H7 (cell line): Measurements from ENCODE around the gene NKX2-1. TPM values are rescaled to one million over a fixed set of nuclear protein-coding genes. Genes with fewer than 3 reads are reported as not detected.

Experiments used
- DNase-seq: peaks from one replicate; pipeline ENCODE4 v3.0.0; 2012
- H3K27me3 ChIP-seq: 2 replicates; pipeline ENCODE4 v1.6.0; 2011; ENCODE audit warnings: mild to moderate bottlenecking, low read length; ENCODE audit not compliant: control insufficient read depth, insufficient read depth
- H3K36me3 ChIP-seq: replicated peaks from 2 replicates; pipeline ENCODE4 v1.5.1; 2011; ENCODE audit warnings: low read length; ENCODE audit not compliant: control insufficient read depth, insufficient read depth
- H3K4me3 ChIP-seq: 2 replicates; pipeline ENCODE4 v1.5.1; 2011; ENCODE audit warnings: low read depth, mild to moderate bottlenecking, control low read depth, low read length, moderate library complexity; ENCODE audit not compliant: insufficient read depth
- total RNA-seq: library from RNA; depleted of rRNA; stranded (reverse); fragments of >200 nt; shearing (Covaris generic); gene quantifications from 2 replicates; pipeline ENCODE4 v1.2.3, GENCODE V29; 2014

Gene NKX2-1
- total RNA-seq, 1 experiment from 2014 or later: 1.7 TPM

DNA sequence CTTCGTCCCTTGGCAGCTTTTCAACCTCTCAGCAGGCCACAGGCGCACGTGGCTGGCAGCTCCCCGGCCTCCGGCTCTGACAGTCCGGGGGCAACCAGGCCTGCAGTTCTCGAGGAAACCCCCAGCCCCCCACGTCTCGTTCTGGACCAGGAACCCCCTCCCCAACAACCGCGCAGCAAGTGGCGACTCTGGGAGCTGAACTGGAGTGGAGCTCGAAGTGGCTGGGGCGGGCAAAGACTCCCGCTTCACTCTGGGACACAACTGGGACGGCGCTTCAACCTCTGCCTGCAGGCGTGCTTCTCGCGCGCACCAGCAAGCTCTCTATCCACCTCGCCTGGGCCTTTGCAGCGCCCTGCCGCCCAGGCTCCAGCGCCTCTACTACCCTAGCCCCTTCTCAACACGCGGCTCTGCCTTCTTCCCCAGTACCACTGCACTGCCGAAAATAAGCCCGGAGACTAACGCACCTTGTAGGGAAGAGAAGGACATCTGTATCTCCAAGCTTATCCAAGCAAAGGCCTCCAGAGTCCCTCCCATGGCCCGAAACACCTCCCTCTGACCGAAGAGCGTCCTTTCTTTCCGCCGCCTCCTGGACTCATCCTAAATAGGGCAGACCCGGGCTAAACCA lies 2.4 kb upstream of the NKX2-1 start:
- Histone ChIP-seq H3K36me3 (no peaks in the 10 kb centered on the region), H3K27me3 (peaks cover 99% of the 10 kb centered on the region), H3K4me3 (no peak overlapping the region)
- peak; percentile 75 for DNase-seq

DNA sequence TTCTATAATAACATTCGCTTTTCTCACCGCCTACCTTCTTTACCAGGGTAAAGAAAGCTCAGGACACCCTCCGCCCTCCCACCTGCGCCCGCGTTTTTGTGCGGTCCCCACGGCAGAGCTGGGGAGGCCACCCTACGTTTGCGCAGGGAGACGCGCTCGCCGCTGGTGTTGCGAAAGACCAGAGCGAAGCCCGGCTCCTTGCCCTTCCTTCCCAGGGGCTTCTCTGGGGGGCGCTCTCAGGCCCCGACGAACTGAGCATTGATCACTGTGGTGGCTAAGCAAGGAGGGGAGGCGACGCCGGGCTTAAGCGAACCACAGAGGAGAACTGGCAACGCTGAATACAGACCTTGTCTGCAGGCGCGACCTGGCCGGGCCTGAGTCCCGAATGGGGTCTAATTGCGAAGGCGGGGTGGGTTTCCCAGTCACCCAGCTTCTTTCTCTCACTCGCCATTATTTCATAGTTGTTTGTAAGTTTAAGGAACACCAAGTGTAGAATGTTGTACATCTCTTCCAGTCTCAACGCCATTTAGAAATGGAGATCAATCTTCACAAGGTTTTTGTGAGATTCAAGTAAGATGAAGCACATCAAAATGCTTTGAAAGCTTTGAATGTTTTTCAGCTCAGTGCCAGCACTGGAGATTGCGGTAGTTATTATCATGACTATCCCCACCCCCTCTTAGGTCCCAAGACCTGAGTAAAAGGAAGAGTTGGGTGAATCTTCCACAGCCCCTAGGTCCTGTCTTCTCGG lies 1.7 kb upstream of the NKX2-1 start:
- peaks cover 99% of the 10 kb centered on the region for H3K27me3 ChIP-seq
- H3K4me3 ChIP-seq: no peak overlapping the region
- peak; percentile 80 for DNase-seq
- H3K36me3 ChIP-seq: no peaks in the 10 kb centered on the region

DNA sequence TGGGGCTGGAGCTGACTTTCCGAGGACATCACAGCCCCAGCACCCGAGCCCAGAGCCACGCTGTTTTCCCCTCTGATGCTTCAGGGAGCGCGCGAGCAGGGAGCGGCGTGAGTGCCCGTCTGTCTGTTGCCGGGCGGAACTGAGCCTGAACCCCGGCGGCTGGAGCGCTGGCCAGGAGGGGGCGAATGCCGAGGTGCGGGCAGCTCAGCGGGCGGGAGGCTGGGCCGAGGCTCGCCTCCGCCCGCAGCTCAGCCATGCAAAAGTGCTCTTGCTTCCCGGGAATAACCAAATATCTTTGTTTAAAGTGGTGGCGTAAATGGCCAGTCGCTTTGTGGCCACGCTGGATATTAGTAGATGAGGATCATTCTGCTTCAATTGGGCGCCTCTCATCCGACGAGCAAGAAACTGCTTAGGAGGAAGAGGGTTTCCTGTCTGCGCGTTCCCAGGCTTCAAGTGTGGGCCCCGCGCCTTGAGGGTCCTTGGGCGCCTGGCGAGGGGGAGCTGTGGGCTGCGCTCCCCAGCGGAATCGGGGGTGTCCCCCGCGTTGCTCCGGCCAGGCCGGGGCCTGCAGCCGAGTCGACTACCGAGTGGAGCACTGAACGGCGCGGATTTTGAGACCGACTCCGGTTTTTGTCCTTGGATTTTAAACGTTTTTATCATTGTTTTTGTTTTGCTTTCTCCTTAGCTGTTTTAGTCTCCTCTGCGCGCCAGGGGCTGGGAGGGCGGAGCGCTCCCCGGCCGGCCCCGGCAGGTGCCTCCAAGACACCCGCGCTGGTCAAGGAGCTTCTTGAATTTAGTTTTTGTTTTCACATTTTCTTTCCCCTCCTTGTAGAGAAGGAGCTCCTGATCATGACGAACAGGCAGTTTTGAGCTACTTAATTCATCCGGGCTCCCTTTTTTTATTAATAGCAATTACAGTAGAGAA lies 831 bp upstream of the NKX2-1 start:
- Histone ChIP-seq H3K4me3 (peak overlapping the region; percentile 6; the same call in 1 of the 2 replicates), H3K36me3 (no peaks in the 10 kb centered on the region), H3K27me3 (peaks cover 99% of the 10 kb centered on the region)
- peak; percentile 93 for DNase-seq

DNA sequence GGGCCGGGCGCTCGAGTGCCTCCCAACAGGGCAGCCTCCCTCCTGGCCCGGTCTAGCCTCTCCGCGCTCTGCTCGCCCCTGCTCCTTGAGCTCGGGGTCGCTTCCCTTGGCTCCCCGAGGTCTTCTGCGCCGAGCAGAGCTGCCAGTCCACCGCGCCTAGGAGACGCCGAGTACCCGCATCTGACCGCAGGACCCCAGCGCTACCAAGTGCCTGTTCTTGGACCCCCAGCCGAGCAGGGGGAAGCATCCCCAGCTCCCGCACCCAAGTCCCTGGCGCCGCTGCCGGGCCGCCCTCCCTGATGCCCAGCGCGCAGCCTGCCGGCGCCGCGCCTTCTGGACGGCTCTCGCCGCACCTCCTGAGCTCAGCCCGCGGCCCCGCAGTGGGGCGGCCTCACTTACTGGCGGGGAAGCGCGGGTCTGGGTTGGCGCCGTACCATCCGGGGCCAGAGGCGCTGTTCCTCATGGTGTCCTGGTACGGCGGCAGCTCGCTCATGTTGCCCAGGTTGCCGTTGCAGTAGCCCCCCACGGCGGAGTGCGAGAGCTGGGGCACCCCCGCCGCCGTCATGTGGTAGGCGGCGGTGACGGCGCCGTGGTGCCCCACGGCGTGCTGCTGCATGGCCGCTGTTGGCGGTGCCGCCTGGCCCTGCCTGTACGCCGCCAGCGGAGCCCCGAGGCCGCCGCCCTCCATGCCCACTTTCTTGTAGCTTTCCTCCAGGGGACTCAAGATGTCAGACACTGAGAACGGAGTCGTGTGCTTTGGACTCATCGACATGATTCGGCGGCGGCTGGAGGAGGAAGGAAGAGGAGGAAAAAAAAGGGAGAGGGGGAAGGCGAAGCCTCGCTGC lies 1.2 kb downstream of the NKX2-1 start:
- H3K27me3 ChIP-seq: peaks cover 99% of the 10 kb centered on the region
- H3K4me3 ChIP-seq: peak overlapping the region; percentile 12
- DNase-seq: peak; percentile 80
- no peaks in the 10 kb centered on the region for H3K36me3 ChIP-seq

DNA sequence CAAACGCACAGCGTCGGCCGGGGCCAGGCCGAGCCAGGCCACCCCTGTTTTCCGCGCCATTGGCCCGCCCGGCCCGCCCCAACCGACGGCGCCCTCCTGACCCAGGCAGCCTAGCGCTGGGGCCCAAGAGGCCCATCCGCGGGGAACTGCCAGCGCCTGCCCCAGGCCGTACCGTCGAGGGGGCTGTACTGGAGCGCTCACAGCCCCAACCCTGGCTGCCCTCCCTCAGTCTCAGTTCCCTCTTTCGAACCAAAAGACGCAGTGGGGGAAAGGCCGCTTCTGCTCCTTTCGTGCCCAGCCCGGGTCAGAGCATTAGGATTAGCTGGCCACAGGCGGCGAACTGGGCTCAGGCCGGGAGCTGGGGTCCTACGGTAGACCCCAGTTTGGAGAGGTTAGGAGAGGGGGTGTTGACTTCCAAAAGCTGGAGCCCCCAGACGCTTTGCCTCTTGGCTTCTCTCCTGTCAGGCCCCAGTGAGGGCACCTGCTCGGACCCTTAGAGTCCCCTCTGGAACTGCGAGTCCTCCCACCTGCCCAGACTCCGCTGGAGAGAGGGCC lies 1.9 kb downstream of the NKX2-1 start:
- Histone ChIP-seq H3K27me3 (peaks cover 99% of the 10 kb centered on the region), H3K36me3 (no peaks in the 10 kb centered on the region), H3K4me3 (no peak overlapping the region)
- peak; percentile 75 for DNase-seq

DNA sequence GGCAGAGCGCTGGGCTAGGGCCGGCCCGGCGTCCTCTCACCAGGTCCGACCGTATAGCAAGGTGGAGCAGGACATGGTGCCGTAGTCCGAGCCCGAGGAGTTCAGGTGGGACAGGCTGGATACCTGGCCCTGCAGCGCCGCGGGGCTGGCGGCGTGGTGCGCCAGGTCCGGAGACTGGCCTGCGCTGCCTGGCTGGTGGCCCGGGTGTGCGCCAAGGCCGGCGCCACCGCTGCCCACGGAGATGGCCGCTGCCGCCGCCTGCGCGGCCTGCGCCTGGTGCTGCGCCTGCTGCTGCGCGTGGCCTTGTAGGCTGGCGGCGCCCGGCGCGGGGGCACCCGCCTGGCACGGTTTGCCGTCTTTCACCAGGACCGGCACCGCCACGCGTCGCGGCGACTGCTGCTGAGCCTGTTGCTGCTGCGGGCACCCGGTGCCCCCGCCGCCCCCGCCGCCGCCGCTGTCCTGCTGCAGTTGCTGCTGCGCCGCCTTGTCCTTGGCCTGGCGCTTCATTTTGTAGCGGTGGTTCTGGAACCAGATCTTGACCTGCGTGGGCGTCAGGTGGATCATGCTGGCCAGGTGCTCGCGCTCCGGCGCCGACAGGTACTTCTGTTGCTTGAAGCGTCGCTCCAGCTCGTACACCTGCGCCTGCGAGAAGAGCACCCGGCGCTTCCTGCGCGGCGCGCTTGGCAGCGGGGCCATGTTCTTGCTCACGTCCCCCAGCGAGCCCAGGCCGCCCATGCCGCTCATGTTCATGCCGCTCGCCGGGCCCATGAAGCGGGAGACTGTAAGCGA lies 2.6 kb downstream of the NKX2-1 start:
- peak; percentile 73 for DNase-seq
- no peak overlapping the region for H3K4me3 ChIP-seq
- no peaks in the 10 kb centered on the region for H3K36me3 ChIP-seq
- peaks cover 99% of the 10 kb centered on the region for H3K27me3 ChIP-seq

DNA sequence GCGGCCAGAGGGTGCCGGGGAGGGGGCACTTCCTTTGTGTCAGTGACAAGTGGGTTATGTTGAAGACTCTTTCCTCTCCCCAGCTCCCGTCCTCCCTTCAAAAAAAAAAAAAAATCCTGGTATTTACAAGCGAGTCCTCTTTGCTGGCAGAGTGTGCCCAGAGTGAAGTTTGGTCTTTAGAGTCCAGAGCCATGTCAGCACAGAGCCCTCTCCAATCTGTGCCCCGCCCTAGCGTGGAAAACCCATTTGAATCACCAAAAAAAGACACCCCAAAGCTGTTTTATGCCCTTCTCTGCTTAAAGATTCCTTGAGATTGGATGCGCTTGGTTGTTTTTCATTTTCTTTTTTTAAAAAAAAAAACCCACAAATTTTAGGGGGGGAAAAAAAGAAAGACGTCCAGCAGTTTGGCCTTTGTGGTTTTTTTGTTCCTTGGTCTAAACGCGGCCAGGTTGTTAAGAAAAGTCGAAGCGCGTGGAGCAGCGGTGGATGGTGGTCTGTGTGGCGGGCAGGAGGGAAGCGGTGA lies 3.3 kb downstream of the NKX2-1 start:
- Histone ChIP-seq H3K4me3 (no peak overlapping the region), H3K36me3 (no peaks in the 10 kb centered on the region)
- peak; percentile 49 for DNase-seq

DNA sequence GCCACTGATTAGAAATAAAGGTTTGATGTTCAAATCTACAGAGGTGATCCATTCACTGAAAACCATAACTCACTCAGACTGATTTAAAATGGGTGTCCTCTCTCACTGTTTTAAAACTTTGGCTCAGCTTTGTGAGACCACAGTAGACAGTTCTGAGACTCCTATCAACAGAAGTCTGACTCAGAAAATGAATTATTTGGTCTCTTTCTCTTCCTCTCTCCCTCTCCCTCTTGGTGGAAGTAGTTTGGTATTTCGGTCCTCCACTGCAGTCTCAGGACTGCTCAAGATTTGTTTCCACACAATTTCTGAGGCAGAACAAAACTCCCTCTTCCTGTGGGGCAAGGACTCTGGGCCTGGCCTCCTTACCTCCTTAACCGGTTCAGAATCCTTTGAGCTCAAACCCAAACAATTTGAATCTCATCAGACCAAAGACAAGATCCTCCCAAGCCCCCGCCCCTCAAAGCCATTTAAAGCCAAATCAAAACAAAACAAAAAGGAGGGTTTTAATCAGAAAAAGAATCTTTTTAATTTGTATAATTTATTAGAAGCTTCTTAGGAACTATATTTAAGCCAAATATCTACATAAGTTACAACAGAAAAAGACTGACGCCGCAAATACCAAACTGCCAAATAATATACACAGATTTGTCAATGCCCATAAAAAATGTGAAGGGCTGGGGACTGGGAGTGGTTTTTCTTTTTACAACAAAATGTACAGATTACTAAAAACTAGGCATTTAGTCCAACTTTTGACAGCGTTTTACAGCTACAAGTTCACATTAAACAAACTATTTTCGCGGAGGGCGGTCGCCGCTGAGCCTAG lies 3.9 kb downstream of the NKX2-1 start:
- DNase-seq: peak; percentile 30
- no peaks in the 10 kb centered on the region for H3K36me3 ChIP-seq
- peaks cover 99% of the 10 kb centered on the region for H3K27me3 ChIP-seq
- no peak overlapping the region for H3K4me3 ChIP-seq

More for the DNA sequence above, 3.3 kb downstream of the NKX2-1 start:
- peaks cover 99% of the 10 kb centered on the region for H3K27me3 ChIP-seq

DNA sequence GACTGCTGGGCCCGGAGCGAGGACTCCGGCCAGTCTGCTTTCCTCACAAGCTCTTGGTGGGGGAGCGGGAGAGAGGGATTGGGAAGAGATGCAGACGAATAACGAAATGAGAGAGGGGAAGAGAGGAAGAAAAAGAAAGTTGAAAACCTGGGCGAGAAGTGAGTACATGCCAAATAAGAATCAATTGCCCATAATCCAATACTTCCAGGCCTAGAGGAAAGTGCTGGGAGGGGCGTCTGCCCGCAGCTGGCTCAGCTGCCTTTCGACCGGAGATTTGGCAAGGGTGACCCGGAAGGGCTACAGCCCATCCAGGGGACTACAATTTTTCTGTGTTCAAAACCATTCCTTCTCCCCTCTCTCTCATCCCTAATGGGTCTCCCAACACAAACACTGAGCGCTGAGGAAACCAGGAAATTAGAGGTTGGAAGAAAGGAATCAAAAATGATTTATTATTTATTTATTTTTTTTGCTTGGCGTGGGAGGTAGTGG lies 4.9 kb downstream of the NKX2-1 start:
- peak; percentile 78 for DNase-seq

DNA sequence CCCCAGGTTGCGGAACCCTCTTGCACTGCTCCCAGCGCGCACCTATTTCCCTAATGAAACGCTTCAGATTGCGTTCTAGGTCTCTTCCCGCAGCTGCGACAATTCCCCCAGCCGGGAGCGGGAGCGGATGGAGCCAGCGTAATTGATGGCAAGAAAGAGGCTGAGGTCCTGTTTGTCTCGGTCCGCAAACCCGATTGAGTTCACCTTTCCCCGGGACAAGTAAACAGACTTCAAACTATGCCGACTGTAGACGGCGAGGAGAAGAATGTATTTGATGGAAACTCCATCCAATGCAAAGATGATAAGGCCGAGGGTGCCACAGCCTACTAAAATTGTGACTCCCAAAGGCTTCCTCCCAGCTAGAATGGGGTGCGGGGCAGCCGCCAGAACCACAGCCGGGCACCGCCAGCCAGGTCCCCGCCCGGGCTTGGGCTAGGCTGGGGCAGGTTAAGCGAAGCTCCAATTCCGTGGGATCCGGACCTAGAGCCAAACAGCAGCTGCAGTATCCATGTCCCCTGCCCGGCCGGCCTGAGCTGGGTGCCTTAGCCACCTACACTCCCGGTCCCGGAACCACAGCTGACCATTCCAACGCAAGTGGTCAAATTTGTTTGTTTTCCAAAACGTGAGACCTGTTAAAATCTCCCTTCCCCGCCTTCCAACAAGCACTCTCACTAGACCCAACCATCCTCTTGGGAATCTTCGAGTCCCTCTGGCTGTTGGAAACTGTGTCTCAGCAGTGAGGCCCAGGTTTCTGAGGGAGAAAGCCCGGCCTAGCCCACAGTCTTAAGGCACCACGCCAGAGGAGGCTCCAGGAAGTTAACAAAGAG lies 5.5 kb downstream of the NKX2-1 start:
- Histone ChIP-seq H3K27me3 (peaks cover 100% of the 10 kb centered on the region), H3K36me3 (no peaks in the 10 kb centered on the region), H3K4me3 (no peak overlapping the region)
- peak; percentile 70 for DNase-seq

More for the DNA sequence above, 4.9 kb downstream of the NKX2-1 start:
- peaks cover 99% of the 10 kb centered on the region for H3K27me3 ChIP-seq
- H3K4me3 ChIP-seq: no peak overlapping the region
- no peaks in the 10 kb centered on the region for H3K36me3 ChIP-seq

DNA sequence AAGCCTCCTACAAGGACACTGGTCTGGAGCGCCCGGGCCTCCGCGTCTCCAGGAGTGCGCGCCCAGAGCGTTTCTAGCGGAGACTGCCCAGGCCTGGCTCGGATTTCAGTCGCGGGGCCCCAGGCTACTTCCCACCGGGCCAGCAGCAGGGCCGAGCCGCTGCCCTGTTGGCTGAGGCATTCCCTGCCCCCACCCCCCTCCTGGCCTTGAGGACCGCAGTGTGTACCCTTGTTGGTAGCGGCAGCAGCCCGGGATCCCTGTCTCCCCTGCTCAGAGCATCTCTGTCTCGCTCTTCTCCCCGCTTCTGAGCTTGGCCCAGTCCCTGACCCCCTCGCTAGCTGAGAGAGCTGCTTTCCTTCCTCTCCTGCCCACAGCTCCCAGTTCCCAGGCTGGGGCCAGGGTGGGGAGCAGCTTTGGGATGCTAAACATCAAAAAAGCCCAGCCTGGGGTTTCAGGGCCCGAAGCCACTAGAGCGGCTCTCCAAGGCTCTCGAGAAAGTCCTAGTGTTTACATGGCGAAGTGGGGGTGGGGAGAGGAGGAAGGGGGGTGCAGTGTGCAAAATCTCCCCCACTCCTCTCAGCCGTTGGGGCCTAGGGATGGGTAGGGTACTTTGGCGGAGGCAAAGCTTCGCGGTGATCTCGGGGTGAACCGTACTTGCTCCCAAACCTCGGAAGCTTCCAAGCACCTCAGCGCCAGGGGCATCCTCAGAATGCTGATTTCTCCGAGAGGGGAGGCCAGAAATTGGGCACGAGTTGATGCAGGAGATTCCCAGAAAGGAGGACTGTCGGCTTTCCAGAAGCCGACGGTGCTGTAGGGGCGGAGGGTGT lies 6.4 kb downstream of the NKX2-1 start:
- peak; percentile 93 for DNase-seq
- Histone ChIP-seq H3K36me3 (no peaks in the 10 kb centered on the region), H3K27me3 (peaks cover 100% of the 10 kb centered on the region), H3K4me3 (no peak overlapping the region)
